Subcutaneous abdominal adipose tissue (tissue), 5 donors: Measurements from ENCODE around the gene ADAMTS2.

Experiments
- H3K27ac ChIP-seq: one replicate; pipeline ENCODE4 v1.7.0; 2013; ENCODE audit warnings: low read depth, mild to moderate bottlenecking, inconsistent platforms, low read length, moderate library complexity
- H3K27me3 ChIP-seq, 5 donors: one replicate each; pipeline ENCODE4 v1.7.0; 2013; ENCODE audit warnings: low read length in 5 of 5, inconsistent platforms in 1 of 5; ENCODE audit not compliant: control insufficient read depth in 5 of 5, insufficient read depth in 4 of 5
- H3K36me3 ChIP-seq, 5 donors: one replicate each; pipeline ENCODE4 v1.7.0; 2013; ENCODE audit warnings: low read length in 5 of 5; ENCODE audit not compliant: control insufficient read depth in 5 of 5, insufficient read depth in 5 of 5
- H3K4me1 ChIP-seq, 5 donors: one replicate each; pipeline ENCODE4 v1.7.0; 2013; ENCODE audit warnings: low read length in 5 of 5, mild to moderate bottlenecking in 3 of 5, moderate library complexity in 1 of 5; ENCODE audit not compliant: control insufficient read depth in 5 of 5, insufficient read depth in 5 of 5
- H3K4me3 ChIP-seq, 5 donors: one replicate each; pipeline ENCODE4 v1.7.0; 2013; ENCODE audit warnings: low read length in 5 of 5, low read depth in 1 of 5
- H3K9ac ChIP-seq, 5 donors: one replicate each; pipeline ENCODE4 v1.7.0; 2013; ENCODE audit warnings: low read length in 5 of 5, mild to moderate bottlenecking in 4 of 5, moderate library complexity in 3 of 5
- H3K9me3 ChIP-seq, 5 donors: one replicate each; pipeline ENCODE4 v1.7.0; 2013; ENCODE audit warnings: low read length in 5 of 5; ENCODE audit not compliant: control insufficient read depth in 5 of 5
- donor health status: healthy.
- donor health status: healthy.
- donor health status: healthy.
- donor health status: healthy.
- donor health status: healthy.

Gene ADAMTS2

DNA sequence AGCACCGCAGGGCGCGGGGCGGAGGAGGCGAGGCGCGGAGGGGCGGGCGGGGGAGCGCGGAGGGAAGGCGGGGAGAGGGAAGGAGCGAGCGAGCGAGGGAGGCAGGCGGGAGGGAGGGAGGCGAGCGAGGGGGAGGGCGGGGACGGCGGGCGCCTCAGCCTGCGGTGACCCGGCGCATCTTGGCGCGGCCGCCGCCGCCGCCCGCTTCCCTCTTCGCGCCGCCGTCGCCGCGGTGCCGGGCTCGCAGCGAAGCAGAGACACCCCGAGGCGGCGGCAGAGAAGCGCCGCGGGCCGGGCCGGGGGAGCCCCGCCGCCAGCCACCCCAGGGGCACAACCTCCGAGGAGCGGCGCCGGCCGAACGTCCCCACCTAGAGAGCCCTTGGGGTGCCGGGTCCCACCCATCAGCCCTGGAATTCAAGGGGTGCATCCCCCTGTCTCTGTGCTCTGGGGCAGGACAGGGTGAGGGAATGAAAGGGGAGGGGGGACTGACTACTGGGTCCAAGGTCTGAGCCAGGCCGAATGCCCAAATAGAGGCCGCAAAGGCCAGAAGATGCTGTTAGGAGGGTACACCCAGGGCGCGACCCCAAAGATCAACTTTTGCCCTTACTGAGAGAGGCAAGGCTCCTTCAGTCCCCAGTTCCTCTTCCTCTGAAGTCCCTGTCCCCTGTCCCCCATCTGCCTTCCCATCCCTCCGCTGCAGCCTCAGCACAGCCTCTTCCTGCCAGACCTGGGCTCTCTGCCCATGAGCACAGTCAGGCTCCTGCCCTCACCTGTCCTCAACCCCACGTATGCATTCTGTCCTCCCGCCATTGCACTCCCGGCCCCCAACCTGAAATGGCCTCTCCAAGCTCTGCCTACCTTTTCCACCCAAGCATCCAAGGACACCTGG is at the start of gene ADAMTS2:
Gene ADAMTS2, minus strand, starts transcription at position 29 of the 889 bp plus-strand sequence. CDS start 133 bp downstream, outside the sequence.
- Histone ChIP-seq H3K27me3 (peaks cover 0 to 14% (median 3%) of the 10 kb centered on the region in 5 donors), H3K27ac (peak within 1 kb of the TSS; percentile 69), H3K9ac (peak within 1 kb of the TSS in 4 of 5 donors; percentile 13 to 87 (median 75)), H3K4me1 (peaks cover 7 to 45% (median 34%) of the 10 kb centered on the region in 5 donors), H3K36me3 (peaks cover 0 to 2% (median 0%) of the 10 kb centered on the region in 5 donors), H3K4me3 (peak within 1 kb of the TSS in 4 of 5 donors; percentile 70 to 87 (median 76)), H3K9me3 (no peaks in the 10 kb centered on the region)

DNA sequence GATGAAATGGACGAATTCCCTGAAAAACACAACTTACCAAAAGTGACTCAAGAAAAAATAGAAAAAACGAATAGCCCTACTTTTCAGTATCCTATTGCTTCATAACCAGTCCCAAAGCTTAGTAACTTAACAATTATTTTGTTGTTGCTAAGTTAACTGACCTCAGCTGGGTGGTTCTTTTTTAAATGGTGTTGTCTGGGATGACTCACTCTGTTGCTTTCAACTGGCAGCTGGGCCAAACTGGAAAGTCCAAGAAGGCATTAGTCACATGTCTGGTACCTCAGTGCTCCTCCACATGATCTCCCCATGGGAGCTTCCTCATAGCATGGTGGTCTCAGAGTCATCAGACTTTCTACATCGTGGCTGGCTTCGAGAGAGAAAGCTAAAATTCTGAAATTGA is 47.8 kb upstream of the ADAMTS2 start:
- Histone ChIP-seq H3K27ac (no peak overlapping the region), H3K27me3 (no peaks in the 10 kb centered on the region), H3K4me1 (no peaks in the 10 kb centered on the region), H3K9me3 (peaks cover 5 to 34% (median 20%) of the 10 kb centered on the region in 5 donors), H3K4me3 (no peak overlapping the region), H3K9ac (no peak overlapping the region), H3K36me3 (no peaks in the 10 kb centered on the region)

DNA sequence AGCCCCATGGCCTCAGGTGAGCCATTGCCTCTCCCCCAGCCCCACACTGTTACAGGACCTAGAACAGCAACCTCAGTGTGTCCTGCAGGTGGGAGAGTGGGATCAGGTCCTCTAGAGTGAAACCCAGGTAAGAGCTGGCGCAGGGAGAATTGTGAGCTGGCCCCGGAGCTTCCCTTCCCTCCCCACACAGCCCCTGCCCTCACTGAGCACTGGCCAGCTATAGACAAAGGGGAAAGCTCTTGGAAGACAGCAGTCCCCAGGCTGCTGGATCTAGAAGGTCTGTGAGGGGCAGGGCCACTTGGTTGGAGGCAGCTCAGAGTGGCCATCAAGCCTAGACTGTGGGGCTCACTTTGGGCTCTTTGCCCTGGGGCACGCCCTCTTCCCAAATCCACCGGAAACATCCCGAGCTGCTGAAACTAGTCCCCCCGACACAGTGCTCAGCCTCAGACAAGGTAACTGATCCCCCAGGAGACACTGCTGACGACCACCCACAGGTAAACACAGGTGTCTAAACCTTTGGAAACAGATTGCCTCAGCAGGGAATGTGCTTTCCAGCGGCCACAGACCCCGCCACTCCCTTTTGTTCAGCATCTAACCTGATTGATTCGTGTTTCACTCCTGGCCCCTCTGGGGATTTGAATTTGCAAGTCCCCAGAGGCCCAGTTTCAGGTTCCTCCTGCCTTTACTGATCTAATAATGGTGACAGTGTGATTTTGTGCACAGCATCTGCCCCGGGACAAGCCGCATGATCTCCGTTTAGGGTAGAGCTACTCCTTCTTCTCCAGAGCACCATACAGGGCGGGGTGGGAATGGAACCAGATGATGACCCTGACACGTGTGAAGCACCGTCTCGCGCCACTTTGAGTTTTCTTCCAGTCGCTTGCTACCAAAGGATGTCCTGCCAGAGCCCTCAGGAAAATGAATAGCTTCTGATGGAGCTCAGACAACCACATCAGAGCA is 42.2 kb upstream of the ADAMTS2 start:
- no peaks in the 10 kb centered on the region for H3K4me1 ChIP-seq
- peaks cover 0 to 27% (median 11%) of the 10 kb centered on the region in 5 donors for H3K9me3 ChIP-seq
- no peaks in the 10 kb centered on the region for H3K36me3 ChIP-seq
- no peak overlapping the region for H3K27ac ChIP-seq
- no peak overlapping the region for H3K9ac ChIP-seq
- H3K4me3 ChIP-seq: no peak overlapping the region
- H3K27me3 ChIP-seq: peaks cover 0 to 4% (median 0%) of the 10 kb centered on the region in 5 donors

DNA sequence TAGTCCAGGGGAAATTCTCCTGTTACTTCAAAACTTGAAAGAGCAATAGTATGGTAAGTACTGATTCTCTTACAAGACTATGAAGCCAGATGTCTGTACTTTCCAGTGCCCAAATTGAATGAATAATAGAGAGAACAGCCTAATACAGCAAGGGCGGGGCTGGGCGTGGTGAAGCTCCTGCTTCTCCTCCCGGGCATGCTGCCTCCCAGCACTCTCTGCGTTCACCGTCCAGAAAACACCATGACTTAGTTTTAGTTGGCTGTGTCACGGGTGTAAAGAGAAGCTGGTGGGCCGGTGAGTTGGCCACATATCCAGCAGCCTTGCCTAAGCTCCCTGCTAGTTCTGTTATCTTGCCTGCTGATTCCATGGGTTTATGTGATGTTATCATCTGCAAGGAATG is 40.7 kb upstream of the ADAMTS2 start:
- Histone ChIP-seq H3K27ac (no peak overlapping the region), H3K4me3 (no peak overlapping the region), H3K4me1 (no peaks in the 10 kb centered on the region), H3K27me3 (peaks cover 0 to 4% (median 0%) of the 10 kb centered on the region in 5 donors), H3K9me3 (peaks cover 0 to 16% (median 10%) of the 10 kb centered on the region in 5 donors), H3K36me3 (no peaks in the 10 kb centered on the region), H3K9ac (no peak overlapping the region)

DNA sequence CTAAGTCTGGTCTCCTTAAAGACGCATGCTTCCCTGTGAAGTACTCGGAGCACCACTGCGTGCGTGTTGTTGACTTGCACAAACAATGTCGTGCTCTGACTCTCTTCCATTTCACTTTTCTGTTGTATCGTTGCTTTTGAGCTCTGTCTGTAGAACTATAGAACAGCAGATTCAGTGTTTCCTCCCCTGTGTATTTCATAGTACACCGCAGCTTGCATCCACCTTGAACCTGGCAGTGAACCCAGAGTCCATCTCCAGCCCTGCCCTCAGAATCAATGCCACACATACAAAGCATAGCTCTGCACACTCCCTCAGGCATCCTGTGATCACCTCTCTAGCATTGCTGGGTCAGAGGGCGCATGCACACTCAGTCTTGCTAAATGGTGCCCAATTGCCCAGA is 37.2 kb upstream of the ADAMTS2 start:
- Histone ChIP-seq H3K9me3 (no peaks in the 10 kb centered on the region), H3K36me3 (no peaks in the 10 kb centered on the region), H3K9ac (no peak overlapping the region), H3K27me3 (peaks cover 0 to 6% (median 0%) of the 10 kb centered on the region in 5 donors), H3K4me3 (no peak overlapping the region), H3K27ac (no peak overlapping the region), H3K4me1 (peaks cover 2 to 20% (median 13%) of the 10 kb centered on the region in 5 donors)

DNA sequence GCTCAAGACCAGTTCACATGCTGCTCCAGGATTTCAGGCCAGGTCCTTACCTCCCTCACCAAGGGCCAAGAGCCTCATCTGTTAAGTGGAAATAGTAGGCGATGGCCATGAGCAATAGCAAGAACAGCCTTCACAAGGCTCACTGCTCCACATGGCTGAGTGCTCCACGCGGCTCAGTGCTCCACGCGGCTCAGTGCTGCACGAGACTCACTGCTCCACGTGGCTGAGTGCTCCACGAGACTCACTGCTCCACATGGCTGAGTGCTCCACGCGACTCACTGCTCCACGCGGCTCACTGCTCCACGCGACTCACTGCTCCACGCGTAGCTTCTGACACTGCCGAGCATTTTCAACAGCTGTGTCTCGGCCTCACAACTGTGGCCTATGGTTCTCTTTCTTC is 36.4 kb upstream of the ADAMTS2 start:
- Histone ChIP-seq H3K9ac (no peak overlapping the region), H3K4me1 (peaks cover 2 to 20% (median 13%) of the 10 kb centered on the region in 5 donors), H3K9me3 (no peaks in the 10 kb centered on the region), H3K36me3 (no peaks in the 10 kb centered on the region), H3K27ac (no peak overlapping the region), H3K27me3 (peaks cover 0 to 3% (median 0%) of the 10 kb centered on the region in 5 donors), H3K4me3 (no peak overlapping the region)

DNA sequence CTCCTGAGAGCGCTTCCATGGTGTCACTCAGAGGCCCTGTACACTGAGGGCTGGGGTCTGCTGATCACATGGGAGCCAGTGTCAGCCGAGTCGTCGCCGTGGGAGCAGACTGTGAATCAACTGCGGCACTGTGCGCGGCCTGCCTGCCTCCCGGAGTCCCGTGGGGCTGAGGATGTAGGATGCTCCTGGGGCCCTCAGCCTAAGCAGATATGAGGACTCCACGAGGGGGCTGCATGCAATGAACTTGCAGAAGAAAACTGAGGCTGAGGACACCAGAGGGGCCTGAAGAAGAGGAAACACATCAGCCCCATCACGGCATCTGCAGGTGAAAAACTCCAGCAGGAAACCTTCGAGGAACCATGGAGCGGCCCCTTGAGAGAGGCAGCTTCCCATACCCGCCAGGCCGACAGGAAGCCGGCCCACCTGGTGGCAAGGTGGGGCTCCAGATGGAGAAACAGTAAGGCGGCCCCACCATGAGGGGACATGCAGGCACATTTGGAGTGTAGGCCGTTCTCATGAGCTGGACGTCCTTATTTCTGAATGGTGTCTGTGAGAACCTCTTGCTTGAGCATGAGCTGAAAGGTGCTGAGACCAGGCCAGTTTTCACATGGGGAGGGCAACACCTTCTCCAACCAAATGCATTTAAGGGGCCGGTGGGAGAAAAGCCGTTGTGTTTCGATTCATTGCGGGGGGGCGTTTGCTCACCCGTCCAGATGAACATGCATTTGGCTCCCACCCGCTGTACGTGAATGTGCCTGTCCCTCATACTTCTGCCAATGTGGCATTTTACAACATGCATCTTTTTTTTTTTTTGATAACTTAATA is 35.2 kb upstream of the ADAMTS2 start:
- H3K4me1 ChIP-seq: peaks cover 2 to 20% (median 13%) of the 10 kb centered on the region in 5 donors
- no peak overlapping the region for H3K9ac ChIP-seq
- H3K9me3 ChIP-seq: no peaks in the 10 kb centered on the region
- peaks cover 0 to 3% (median 0%) of the 10 kb centered on the region in 5 donors for H3K27me3 ChIP-seq
- no peaks in the 10 kb centered on the region for H3K36me3 ChIP-seq
- H3K27ac ChIP-seq: no peak overlapping the region
- H3K4me3 ChIP-seq: no peak overlapping the region

DNA sequence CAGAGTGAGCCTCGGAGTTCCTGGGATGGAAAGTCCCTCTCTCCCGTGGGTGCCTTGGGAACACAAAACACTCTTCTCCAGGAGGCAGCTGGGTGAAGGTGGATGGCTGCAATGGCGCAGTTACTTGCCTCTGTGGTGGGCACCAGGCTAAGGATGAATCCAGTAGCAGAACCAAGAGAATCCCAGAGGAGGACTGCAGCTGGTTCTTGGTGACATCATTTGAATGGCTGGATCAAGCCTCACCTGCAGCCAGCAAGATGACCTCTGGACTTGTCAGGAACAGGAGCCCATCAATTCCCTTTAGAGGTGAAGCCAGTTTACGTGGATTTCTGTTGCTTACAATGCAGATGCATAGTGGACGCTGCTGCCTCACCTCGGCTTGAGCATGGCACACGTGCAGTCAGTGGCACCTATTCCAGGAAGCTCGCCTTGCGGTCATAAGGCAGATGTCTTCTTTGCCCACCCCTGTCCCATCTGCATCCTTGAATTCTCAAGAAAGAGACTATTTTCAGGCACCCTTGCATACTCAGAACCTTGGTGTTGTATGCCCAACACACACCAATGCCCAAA is 34.1 kb upstream of the ADAMTS2 start:
- Histone ChIP-seq H3K27me3 (peaks cover 0 to 3% (median 0%) of the 10 kb centered on the region in 5 donors), H3K4me3 (no peak overlapping the region), H3K9me3 (no peaks in the 10 kb centered on the region), H3K36me3 (no peaks in the 10 kb centered on the region), H3K27ac (no peak overlapping the region), H3K4me1 (peaks cover 2 to 20% (median 13%) of the 10 kb centered on the region in 5 donors), H3K9ac (no peak overlapping the region)
